Stimulated activated CD8-positive, alpha-beta memory T cell treated with anti-CD3 and anti-CD28 coated beads, Interleukin-2, amount 100 ng/mL, for 1 hour (primary cell): ENCODE results near the gene APBA2.

Experiments used
- DNase-seq, 2 donors: peaks; one replicate each; pipeline ENCODE4 v3.0.0-alpha.2; 2020; ENCODE audit warnings: low read depth in 2 of 2

APBA2 gene

DNA sequence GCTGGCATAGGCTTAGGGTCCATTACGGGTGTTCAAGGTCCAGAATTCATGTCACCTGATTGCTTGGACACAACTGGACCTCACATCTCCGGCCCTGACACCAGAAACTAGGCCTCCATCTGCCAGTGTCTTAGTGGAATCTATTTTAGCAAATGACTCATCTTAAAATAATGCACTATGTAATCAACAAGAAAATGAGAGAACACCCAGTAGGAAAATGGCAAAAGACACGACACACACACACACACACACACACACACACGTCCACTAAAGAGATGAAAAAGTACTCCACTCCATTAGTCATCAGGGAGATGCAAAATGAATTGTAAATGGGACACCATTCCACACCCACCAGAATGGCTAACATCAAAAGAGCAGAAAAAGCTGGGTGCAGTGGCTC lies 11.2 kb downstream of the APBA2 start:
- no peak for DNase-seq

DNA sequence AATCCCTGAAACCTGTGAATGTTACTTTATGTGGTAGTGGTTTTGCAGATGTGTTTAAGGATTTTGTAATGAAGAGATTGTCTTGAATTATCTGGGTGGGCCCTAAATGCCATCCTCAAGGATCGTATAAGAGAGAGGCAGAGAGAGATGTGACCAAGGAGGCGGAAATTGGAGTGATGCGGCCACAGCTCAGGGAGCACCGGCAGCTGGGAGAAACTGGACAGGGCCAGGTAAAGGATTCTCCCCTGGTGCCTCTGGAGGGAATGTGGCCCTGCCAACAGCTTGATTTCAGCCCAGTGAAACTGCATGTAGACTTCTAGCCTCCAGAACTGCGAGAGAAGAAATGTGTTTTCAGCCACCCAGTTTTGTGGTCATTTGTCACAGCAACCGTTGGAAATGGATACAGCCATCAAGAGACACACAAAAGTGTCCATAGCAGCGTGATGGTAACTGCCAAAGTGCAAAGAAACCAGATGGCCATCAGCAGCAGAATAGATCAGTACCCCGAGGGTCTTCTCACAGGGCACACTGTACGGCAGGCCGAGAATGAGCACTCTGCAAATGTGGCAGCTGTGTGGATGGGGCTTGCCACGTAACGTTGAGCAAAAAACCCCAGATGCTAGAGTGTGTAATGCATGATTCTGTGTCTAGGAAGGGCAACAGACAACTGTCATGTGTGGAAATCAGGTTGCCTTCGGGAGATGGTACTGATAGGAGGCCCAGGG lies 12.2 kb downstream of the APBA2 start:
- DNase-seq: no peak

DNA sequence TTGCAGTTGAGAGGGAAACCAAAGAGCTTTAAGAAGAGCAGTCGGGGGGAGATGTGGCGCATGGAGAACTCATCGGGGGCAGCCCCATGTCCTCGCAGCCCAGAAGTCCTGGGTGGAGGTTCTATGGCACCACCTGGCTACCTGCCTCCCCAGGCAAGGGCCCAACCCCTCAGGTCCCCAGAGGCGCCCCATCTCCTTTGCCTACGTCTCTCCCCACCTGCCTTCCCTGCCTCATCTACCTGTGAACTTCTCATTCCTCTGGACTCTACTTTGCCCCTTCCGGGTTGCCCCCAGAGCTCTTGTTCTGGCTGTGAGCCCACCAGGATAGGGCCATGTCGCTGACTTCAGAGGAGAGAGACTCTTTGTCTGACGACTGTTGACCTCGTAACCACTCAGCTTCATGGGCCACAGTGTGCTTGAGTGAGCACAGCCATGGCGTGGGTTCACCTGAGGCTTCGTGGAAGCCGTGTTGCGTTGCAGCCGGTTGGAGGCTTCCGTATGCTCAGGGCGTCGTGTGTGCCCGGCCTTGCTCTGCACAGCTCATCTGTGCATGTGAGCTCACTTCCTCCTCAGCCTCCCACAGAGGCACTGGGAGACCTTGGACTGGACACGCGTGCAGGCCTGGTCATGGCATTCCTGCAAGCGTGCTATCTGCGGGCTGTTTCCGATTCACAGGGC lies 13.4 kb downstream of the APBA2 start:
- DNase-seq: no peak

GRCh38 chr15:28900041-28900891 lies 14.5 kb downstream of the APBA2 start:
- no peak for DNase-seq

DNA sequence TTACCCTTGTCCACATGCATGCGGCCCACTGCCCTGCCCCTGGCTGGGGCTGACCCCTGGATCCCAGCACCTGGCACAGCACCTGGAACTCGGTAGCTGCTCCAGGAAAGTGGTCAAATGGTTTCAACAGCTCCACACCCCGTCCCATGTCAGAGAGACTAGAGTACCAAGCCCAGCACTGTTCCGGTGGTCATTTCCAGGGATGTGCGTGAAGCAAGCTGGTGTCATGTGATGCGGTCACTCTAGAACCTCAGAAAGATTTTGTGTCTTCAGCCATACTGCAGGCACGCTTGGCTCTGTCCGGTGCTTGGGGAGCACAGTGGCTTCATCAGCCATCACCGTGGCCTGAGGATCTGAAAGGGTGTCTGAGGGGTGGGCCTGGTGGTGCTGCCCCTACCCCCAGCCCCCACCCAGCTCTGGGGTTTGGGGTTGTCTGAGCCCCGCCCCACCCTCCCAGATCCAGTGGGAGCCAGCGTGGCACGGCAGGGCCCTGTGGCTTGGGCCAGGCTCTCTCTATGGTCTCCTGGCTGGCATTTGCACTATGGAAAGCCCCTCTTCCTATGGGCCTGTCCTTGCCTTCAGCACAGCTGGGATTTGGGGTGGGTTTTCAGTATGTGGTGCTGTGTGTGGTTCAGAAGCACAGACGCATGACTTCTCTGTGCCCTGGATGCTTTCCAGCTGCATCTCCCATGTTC lies 15.3 kb downstream of the APBA2 start:
- DNase-seq: no peak

- no peak for DNase-seq
These were observed 15.8 kb downstream of the APBA2 start for GRCh38 chr15:28901587-28901980.

GRCh38 chr15:28901987-28902745 lies 16.4 kb downstream of the APBA2 start:
- no peak for DNase-seq

DNA sequence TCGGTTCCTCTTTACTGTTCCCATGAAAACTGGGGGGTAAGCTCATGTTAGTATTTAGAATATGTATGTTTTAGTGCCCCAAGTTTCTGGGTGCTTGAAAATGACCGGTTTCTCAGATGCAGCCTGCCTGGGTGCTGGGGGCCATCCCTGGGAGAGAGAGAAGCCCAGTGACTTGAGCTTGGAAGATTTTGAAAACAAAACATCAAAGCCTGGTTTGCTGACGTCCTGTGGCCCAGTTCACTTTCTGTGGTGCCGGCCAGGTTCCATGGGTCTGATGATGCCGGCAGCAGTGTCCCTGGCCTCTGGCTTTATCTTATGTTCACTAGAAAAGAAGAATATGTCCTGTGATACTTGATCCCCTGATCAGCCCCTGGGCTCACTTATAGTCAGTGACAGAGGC lies 17.1 kb downstream of the APBA2 start:
- no peak for DNase-seq

GRCh38 chr15:28903555-28903954 lies 17.8 kb downstream of the APBA2 start:
- DNase-seq: no peak

DNA sequence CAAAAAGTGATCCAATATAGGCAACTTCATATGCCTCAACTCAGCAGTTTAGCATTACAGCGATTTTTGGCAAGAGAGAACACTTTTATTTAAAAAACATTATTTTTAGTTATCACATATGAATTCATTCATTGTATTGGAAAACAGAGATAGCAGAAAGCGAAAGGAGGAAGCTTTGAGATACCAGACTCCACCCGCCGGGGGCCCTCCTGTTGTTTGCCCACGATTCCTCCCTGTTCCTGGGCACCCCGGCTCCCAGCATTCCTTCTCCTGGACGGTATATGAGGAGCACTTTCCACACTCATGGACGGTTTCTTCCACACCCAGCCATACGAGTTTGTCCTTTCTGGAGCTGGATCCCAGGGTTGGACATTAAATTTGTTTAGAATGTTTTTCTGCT lies 18.2 kb downstream of the APBA2 start:
- no peak for DNase-seq

GRCh38 chr15:28904541-28905315 lies 19.0 kb downstream of the APBA2 start:
- no peak for DNase-seq

DNA sequence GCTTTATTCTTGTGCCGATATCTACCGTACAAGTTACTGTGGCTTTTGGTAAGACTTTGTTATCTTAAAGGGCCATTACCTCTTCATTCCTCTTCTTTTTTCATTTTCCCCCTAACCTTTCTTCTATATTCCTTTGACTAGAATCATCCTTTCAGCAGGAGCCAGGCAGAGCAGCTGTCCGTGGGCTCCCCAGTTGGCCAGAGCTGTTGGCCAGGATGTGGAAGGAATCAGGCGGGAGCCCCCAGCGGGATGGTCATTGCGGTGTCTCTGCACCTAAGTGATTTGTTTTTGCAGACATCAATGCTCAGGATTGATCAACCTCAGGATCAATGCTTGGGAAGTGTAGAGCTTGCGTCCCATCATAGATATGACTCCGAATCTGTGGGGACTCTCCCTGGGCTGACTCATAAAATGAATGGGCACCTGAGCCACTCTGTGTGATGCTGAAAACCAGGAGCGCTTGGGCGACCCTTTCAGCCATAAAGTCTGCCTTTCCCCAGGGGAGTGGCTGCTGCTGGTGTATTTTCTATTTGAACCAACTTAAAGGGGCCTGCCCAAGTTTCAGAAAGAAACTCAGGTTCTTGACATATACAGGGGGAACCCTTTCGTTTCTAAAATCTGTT lies 21.7 kb downstream of the APBA2 start:
- DNase-seq: no peak

DNA sequence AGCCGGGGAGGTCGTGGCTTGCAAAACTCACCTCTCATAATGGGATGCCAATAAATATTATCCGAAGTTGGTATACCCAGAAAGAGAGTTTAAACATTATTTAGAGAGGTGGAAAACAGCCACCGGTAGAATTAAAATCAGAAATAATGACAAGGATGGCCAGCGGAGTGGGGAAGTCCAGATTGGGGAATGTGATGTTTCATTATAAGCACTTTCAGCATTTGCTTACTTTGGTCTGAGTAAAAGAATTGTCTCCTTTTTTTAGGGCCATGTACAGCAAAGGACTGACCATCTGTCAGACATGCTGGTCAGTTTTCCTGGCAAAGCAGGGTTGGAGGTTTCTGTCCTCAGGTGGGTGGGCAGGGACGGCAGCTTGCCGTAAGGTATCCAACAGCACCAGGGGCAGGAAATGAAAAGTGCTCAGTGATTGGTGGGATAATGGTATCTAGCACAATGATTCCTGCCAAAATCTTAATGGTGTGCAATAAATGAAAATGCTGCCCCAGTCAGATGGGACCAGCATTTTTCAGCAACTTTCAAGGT lies 24.3 kb downstream of the APBA2 start:
- no peak for DNase-seq

DNA sequence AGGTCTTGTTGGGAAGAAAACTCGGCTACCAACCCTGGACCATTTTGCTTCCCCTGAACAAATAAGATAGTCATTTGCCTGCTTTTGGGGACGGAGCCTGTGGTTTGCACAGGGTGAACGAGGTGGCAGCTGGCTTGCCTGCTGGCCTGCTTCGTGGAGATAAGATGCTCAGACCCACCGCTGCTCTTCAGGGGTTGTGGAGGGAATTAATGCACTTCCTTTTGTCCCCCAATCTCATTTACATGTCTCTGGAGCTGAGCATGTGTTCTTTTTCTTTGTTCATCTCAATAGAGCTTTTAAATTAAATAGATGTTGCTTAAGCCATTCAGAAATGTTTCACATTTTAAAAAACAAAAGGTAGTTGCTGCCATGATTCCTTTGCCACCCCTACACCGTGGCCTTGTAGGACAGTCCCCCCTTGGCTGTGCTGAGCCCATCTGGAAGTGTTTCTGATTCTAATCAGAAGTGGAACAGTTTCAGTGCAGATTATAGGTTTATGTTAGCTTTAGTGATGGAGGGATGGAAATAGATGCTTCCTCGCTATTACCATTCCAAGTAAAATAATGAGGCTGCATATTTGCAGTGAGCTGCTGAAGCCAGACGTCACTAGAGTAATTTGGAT lies 25.6 kb downstream of the APBA2 start:
- no peak for DNase-seq

DNA sequence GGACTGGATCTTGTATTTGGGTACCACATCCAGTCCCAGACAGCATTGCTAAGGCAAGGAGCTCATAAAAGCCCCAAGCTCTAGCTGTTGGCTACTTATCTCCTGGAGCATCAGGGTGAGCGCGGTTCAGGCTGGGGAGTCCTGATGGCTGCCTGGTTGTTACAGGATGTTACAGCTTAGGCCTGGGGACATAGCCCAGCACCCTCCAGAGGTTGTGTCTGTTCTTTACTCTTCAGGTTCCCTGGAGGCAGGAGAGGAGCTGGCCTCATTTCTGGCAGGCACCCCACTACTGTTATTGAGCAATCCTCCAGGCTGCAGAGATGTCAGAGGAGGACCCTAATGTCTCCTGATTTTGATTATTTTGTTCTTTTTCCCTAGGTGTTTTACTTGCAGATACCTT lies 26.6 kb downstream of the APBA2 start:
- no peak for DNase-seq

DNA sequence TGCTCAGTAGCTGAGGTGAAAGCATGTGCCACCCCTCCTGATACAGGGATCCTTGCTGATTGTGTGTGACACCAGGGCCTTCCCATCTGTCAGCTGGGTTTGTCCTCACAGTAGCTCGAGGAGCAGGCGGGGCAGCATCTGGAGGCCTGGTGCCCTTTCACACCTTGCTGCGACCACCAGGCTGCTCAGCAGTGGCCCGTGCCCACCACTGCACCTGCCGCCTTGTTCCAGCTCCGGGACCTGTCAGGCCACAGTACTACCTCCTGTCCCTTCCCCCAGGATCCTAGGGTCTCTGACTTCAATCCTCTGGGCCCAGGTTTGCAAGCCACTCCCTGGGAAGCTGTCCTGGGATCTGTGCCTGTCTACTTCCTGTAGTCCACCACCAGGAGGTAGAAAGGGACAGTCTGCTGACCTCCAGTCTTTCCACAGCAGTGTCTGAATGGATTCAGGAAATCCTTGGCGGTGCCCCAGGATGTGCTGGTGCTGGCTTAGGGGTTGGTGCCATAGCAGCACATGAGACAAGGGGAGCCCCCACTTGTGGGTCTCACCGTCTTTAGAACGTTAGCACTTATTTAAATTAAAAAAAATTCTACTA lies 27.5 kb downstream of the APBA2 start:
- no peak for DNase-seq

GRCh38 chr15:28914046-28914445 lies 28.3 kb downstream of the APBA2 start:
- no peak for DNase-seq

DNA sequence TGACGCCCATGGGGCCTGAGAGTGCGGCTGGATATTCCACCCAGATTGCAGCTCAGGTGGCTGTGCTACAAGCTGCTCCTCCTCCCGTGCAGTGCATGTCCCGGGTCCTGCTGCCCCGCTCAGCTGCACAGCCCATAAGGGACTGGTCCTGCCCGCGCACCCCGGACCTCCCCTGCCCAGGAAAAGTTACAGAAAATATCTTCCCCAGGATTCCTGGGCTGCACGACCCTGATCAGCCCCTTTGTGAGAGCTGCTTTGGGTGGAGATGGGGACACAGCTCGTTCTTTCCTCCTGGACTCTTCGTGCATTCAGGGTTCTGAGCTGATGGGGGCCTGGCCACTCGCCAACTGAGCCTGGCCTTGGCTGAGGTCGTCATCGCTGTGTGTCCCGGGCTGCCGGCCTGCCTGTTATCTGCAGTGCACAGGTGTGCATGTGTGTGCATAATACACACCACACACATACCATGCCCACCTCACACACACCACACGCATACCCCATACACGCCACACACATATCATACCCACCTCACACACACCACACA lies 28.8 kb downstream of the APBA2 start:
- no peak for DNase-seq
